ENCODE data around the gene CYP2U1. TPM values are rescaled to one million over a fixed set of nuclear protein-coding genes. Genes with fewer than 3 reads are reported as not detected.

The CYP2U1 gene
- total and polyA plus RNA-seq, 12 donors: 3.2 to 10.2 (median 6.5) TPM

DNA sequence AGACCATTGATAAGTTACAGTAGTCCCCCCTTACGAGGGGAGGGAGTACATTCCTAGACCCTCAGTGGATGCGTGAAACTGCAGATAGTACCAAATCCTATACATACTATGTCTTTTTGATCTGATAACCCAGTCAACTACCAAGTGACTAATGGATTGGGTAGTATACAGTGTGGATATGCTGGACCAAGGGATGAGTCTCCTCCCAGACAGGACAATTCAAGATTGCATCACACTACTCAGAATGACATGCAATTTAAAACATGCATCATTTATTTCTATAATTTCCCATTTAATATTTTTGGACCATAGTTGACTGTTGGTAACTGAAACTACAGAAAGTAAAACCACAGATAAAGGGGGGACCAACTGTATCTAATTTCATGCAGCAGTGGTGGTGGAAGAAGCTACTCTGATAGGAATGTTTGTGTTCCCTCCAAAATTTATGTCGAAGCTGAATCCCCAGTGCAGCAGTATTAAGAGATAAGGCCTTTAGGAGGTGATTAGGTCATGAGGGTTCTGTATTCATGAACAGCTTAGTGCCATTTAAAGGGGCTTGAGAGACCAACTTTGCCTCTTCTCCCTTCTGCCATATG lies 70.3 kb downstream of the CYP2U1 start:
- TF ChIP-seq, protein P1, sequence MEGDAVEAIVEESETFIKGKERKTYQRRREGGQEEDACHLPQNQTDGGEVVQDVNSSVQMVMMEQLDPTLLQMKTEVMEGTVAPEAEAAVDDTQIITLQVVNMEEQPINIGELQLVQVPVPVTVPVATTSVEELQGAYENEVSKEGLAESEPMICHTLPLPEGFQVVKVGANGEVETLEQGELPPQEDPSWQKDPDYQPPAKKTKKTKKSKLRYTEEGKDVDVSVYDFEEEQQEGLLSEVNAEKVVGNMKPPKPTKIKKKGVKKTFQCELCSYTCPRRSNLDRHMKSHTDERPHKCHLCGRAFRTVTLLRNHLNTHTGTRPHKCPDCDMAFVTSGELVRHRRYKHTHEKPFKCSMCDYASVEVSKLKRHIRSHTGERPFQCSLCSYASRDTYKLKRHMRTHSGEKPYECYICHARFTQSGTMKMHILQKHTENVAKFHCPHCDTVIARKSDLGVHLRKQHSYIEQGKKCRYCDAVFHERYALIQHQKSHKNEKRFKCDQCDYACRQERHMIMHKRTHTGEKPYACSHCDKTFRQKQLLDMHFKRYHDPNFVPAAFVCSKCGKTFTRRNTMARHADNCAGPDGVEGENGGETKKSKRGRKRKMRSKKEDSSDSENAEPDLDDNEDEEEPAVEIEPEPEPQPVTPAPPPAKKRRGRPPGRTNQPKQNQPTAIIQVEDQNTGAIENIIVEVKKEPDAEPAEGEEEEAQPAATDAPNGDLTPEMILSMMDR (IDR thresholded peaks at IDR 0.05): no peak
- 70 to 80% methylated on average over 3 of the region's 3 CpGs for WGBS, 2 donors
- no peaks in the 10 kb centered on the region for H3K9me3 ChIP-seq
- no peaks in the 10 kb centered on the region for H3K27me3 ChIP-seq
- DNase-seq: no peak
- intact Hi-C loops (cut with DNase I): no loop called here
- H3K4me1 ChIP-seq: peaks cover 10 to 91% (median 50%) of the 10 kb centered on the region in 9 donors
- no peak for ATAC-seq
- H3K27ac ChIP-seq: peak overlapping the region in 6 of 10 donors; percentile 21 to 94 (median 89)
- no peaks in the 10 kb centered on the region for H3K36me3 ChIP-seq
- H3K4me3 ChIP-seq: no peak overlapping the region

Other genes with a start within 250 kb of the CYP2U1 start
- gene PAPSS1, start 211.3 kb upstream of the CYP2U1 start, total RNA-seq: 10 to 100 TPM in 7 of 10 donors, 1 to 10 TPM in 3; 8.5 to 18.9 (median 10.7) TPM
- gene PAPSS1, start 211.3 kb upstream of the CYP2U1 start, polyA plus RNA-seq: 10 to 100 TPM in 1 of 2 donors, 1 to 10 TPM in 1; 6.9 to 14.7 TPM
- gene SGMS2, start 106.6 kb upstream of the CYP2U1 start, total RNA-seq: 10 to 100 TPM; 14.3 to 36.9 (median 25.8) TPM
- gene SGMS2, start 106.6 kb upstream of the CYP2U1 start, polyA plus RNA-seq: 10 to 100 TPM in 1 of 2 donors, 1 to 10 TPM in 1; 2.3 to 12.4 TPM
- 100 to 1,000 TPM; 163 to 295 (median 238) TPM for gene HADH, start 58.3 kb downstream of the CYP2U1 start, total RNA-seq
- 100 to 1,000 TPM in 1 of 2 donors, 10 to 100 TPM in 1; 58.2 to 134 TPM for gene HADH, start 58.3 kb downstream of the CYP2U1 start, polyA plus RNA-seq
- 1 to 10 TPM in 4 of 10 donors, under 1 TPM in 5, not detected in 1; 0.35 to 4.6 (median 0.90) TPM for gene LEF1, start 237.4 kb downstream of the CYP2U1 start, total RNA-seq
- gene LEF1, start 237.4 kb downstream of the CYP2U1 start, polyA plus RNA-seq: under 1 TPM; 0.22 to 0.68 TPM

Measured in heart right ventricle (tissue), 16 donors.